ENCODE data around the gene FPR3.

FPR3 gene

DNA sequence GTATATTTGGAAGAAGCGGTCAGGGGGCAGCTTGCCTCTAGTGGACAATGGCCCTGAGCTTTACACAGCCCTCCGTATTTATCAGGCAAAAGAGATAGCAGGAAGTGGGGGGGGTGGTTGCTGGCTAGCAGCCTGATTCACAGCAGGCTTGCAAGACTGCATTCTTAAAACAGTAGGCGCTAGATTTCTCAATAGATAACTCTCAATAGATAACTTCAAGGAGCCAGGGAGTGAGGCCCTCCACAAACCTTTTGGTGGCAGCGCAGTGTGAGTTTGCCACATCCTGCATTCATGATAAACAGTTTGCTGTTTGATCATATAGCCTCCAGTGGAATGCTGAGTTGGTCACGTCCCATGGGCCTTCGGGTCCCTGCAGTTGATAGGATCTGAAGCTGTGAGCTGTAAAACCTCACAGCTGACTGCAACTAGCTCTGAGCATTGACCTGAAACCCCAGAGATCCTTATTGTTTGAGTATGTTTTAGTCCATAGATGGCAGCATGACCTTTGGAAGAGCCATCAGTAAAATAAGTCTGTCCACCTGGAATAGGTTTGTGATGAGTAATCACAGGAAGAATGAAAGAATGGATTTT, 12.2 kb downstream of the FPR3 start:
- peak; percentile 20 for DNase-seq (ENCODE audit: low spot score)

GRCh38 chr19:51807925-51808324, 13.0 kb downstream of the FPR3 start:
- no peak for DNase-seq (ENCODE audit: low spot score)

DNA sequence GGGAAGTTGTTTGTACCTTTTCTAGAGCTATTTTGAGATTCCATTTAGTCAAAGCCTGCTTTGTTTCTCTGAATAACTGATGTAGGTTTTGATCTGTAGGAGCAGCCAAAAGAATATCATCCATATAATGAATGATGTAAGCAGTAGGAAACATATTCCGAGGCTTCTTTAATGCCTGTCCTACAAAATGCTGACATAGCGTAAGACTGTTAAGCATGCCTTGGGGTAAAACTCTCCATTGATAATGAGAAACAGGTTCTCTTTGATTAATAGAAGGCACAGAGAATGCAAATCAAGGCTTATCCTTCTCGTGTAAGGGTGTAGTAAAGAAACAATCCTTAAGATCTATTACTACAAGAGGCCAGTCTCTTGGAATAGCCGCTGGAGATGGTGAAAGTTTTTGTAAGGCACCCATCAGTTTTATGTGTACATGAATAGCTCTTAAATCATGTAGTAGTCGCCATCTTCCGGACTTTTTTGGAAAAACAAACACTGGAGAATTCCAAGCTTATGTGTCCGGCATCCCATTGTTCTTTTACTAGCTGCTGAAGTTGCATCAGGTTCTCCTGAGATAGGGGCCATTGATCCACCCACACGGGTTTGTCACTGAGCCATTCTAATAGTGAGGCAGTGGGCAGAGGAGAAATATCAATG, 13.5 kb downstream of the FPR3 start:
- DNase-seq (ENCODE audit: low spot score): peak; percentile 49

- DNase-seq (ENCODE audit: low spot score): peak; percentile 19
Measured at GRCh38 chr19:51809787-51810186, 14.8 kb downstream of the FPR3 start.

DNA sequence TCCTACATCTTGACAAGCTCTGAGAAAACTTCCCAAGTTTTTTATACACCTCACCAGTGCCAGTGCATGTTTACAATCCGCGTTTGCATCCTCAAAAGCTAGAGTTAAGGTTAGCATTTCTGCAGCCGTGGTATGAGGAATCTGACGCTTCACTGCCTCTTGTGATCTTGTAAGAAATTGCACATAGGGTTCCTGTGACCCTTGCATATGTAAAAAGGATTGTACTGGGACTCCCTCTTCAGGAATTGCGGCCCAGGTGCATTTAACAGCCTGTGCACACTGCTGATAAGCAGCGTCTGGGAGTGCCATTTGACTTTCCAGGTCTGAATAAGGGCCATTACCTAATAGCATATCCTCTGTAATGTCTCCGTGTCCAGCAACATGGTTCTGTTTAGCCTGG, 15.3 kb downstream of the FPR3 start:
- DNase-seq (ENCODE audit: low spot score): no peak

GRCh38 chr19:51811344-51811743, 16.4 kb downstream of the FPR3 start:
- DNase-seq (ENCODE audit: low spot score): no peak

DNA sequence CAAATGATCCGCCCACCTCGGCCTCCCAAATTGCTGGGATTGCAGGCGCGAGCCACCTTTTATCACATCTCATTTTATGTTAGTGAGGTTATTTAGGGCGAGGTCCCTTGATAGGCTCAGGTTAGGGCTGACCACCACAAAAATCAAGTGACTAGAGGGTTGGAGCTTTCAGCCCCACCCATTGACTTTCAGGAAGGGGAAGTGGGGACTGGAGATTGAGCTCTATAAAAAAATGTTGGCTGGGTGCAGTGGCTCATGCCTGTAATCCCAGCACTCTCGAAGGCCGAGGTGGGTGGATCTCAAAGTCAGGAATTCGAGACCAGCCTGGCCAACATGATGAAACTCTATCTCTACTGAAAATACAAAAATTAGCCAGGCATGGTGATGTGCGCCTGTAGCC, 20.1 kb downstream of the FPR3 start:
- no peak for DNase-seq (ENCODE audit: low spot score)

DNA sequence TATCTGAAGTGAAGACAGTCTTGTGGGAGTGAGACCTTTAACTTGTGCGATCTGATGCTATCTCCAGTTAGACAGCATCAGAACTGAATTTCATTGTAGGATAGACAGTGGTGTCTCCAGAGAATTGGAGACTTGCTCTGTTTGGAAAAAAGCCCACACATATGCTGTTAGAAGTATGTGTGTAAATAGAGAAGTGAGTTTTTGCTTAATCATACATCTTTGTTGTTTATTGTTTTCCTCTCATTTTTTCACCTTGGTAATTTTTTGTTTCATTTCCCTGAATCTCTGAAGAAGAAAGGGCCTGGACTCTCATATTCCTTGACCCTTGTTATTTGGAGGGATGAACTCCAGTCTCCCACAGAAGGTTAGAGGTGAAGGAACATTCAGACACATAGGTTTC, 21.8 kb downstream of the FPR3 start:
- DNase-seq (ENCODE audit: low spot score): no peak

GRCh38 chr19:51820011-51820410, 25.1 kb downstream of the FPR3 start:
- no peak for DNase-seq (ENCODE audit: low spot score)

- DNase-seq (ENCODE audit: low spot score): no peak
Measured at GRCh38 chr19:51820831-51821446, 26.0 kb downstream of the FPR3 start.

GRCh38 chr19:51821456-51821855, 26.5 kb downstream of the FPR3 start:
- no peak for DNase-seq (ENCODE audit: low spot score)

- DNase-seq (ENCODE audit: low spot score): no peak
Measured at GRCh38 chr19:51821921-51822320, 27.0 kb downstream of the FPR3 start.

- peak; percentile 55 for DNase-seq (ENCODE audit: low spot score)
Measured at GRCh38 chr19:51822325-51822724, 27.4 kb downstream of the FPR3 start.

DNA sequence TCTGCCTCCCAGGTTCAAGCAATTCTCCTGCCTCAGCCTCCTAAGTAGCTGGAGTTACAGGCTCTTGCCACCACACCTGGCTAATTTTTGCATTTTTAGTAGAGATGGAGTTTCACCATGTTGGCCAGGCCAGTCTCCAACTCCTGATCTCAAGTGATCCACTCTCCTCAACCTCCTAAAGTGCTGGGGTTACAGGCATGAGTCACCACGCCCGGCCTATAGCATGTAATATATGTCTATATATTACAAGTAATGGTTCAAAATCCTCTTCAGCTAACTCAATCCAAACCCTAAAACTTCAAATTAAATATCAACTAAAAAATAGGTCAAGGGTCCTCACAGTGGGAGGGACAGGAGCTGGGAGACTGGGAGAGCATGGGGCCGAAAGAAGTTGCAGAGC, 28.0 kb downstream of the FPR3 start:
- no peak for DNase-seq (ENCODE audit: low spot score)

GRCh38 chr19:51824281-51825005, 29.5 kb downstream of the FPR3 start:
- DNase-seq (ENCODE audit: low spot score): no peak

DNA sequence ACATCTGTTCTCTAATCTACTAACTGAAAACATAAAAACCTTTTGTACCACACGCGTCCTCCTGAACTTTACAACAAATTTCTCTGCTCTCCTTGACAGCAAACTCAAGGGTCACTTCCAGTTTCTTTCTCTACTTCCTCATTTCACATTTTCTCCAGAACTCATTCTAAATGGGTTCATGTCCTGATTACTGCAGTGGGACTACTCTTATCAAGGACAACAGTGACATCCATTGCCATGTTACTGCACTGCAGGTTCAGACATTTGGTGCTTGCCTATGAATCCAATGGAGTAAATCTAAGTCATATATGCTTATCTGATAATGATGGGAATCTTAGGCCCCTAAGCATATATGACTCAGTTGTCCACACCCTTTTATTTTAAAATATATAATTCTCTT, 35.3 kb downstream of the FPR3 start:
- DNase-seq (ENCODE audit: low spot score): no peak

DNA sequence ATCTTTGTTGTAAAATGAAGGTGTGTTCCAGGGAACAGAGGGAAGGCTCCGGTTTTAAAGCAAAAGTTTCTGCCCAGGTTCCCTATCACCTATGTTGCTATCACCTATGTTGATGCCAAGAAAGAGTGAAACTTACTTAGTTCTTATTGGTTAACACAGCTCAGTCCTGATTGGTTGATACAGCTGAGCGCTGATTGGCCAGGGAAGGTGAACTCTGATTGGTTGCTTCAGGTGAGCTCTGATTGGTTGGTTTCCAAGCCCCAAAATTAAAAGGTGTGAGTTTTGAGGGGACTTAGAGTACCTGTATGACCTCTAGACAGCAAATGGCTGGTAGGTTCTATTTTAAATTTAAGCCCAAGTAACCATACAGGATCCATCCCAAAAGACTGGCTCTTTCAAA, 42.2 kb downstream of the FPR3 start:
- no peak for DNase-seq (ENCODE audit: low spot score)

- no peak for DNase-seq (ENCODE audit: low spot score)
Measured at GRCh38 chr19:51861870-51862622, 67.1 kb downstream of the FPR3 start.

DNA sequence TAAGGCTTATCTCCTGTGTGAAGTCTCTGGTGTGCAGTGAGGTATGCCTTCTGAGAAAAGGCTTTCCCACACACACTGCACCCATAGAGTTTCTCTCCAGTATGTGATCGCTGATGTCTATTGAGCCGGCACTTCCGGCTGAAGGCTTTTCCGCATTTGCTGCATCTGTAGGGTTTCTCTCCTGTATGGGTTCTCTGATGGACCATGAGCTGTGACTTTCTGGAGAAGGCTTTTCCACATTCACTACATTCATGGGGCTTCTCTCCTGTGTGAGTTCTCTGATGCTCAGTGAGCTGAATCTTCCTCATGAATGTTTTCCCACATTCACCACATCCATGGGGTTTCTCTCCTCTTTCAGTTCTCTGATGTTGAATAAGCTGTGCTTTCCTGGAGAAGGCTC, 78.1 kb downstream of the FPR3 start:
- DNase-seq (ENCODE audit: low spot score): no peak

Data from AG08395 (cell line).